B cell (primary cell): ENCODE data around the gene CD180. TPM values are rescaled to one million over a fixed set of nuclear protein-coding genes. Genes with fewer than 3 reads are reported as not detected.

Experiments
- ATAC-seq: fragments of 200-7000 bp; cut with Tn5 transposase; one replicate; pipeline ENCODE4 v1.10.0; 2021; ENCODE audit warnings: low read depth, mild to moderate bottlenecking, moderate number of reproducible peaks, moderate library complexity
- CTCF ChIA-PET: fragments of 350-600 bp; sonication (Branson Sonifier 250); formaldehyde crosslinking; loops from one replicate; lab custom pipeline; 2021; ENCODE audit warnings: antibody characterized with exemption, inconsistent platforms; lab: Charles Lee
- POLR2A ChIA-PET: fragments of 350-600 bp; sonication (Branson Sonifier 250); formaldehyde crosslinking; loops from one replicate; lab custom pipeline; 2021; ENCODE audit warnings: antibody characterized with exemption; lab: Charles Lee
- DNase-seq: peaks from one replicate; pipeline ENCODE4 v3.0.0; 2013
- H2AFZ ChIP-seq: 2 replicates; pipeline ENCODE4 v1.6.1; 2012; ENCODE audit warnings: mild to moderate bottlenecking, low read depth, low read length; ENCODE audit not compliant: insufficient read depth, poor library complexity, severe bottlenecking
- H3K27ac ChIP-seq, 2 donors: 1 replicate in 1 of 2; 2 replicates in 1 of 2; pipeline ENCODE4 v1.5.1; 2012 to 2013; ENCODE audit warnings: low read length in 2 of 2, mild to moderate bottlenecking in 2 of 2, moderate library complexity in 1 of 2
- H3K27me3 ChIP-seq, 4 experiments: fragments of 200-600 bp in 1 of 4; sonication (generic) in 1 of 4; replicated peaks in 1 of 4; 1 replicate in 2 of 4; 2 replicates in 2 of 4; pipeline versions ENCODE4 v1.6.1 to v1.7.0; 2013 to 2016; ENCODE audit warnings: low read length in 3 of 4, mild to moderate bottlenecking in 2 of 4, mixed read lengths in 1 of 4, moderate library complexity in 1 of 4; ENCODE audit not compliant: insufficient read depth in 4 of 4, control insufficient read depth in 3 of 4; ENCODE audit errors: control extremely low read depth in 1 of 4
- H3K36me3 ChIP-seq, 2 experiments: replicated peaks in 1 of 2; 1 replicate in 1 of 2; 2 replicates in 1 of 2; pipeline versions ENCODE4 v1.6.1 to v1.7.1; 2013; ENCODE audit warnings: low read length in 1 of 2; ENCODE audit not compliant: insufficient read depth in 2 of 2, control insufficient read depth in 1 of 2; ENCODE audit errors: control extremely low read depth in 1 of 2, extremely low read depth in 1 of 2
- H3K4me1 ChIP-seq, 2 donors: fragments of 200-600 bp in 1 of 2; sonication (generic) in 1 of 2; 1 replicate in 1 of 2; 2 replicates in 1 of 2; pipeline versions ENCODE4 v1.5.1 to v1.6.1; 2013 to 2017; ENCODE audit warnings: low read length in 2 of 2; ENCODE audit not compliant: control insufficient read depth in 2 of 2, insufficient read depth in 2 of 2
- H3K4me2 ChIP-seq: replicated peaks from 2 replicates; pipeline ENCODE3; 2012; ENCODE audit warnings: mild to moderate bottlenecking, low read depth, low read length; ENCODE audit not compliant: poor library complexity, severe bottlenecking
- H3K4me3 ChIP-seq, 5 experiments: fragments of 200-600 bp in 1 of 5; sonication (generic) in 1 of 5; 1 replicate in 3 of 5; 2 replicates in 2 of 5; pipeline versions ENCODE4 v1.5.1 to v1.7.0; 2011 to 2016; ENCODE audit warnings: low read length in 4 of 5, mild to moderate bottlenecking in 4 of 5, low read depth in 2 of 5, control low read depth in 1 of 5, moderate library complexity in 1 of 5; ENCODE audit not compliant: insufficient read depth in 1 of 5; ENCODE audit errors: control extremely low read depth in 1 of 5, extremely low read depth in 1 of 5
- H3K79me2 ChIP-seq: fragments of 200-600 bp; sonication (generic); one replicate; pipeline ENCODE4 v1.6.0; 2016; ENCODE audit warnings: low read length; ENCODE audit not compliant: control insufficient read depth, insufficient read depth
- H3K9ac ChIP-seq: fragments of 200-600 bp; sonication (generic); 2 replicates; pipeline ENCODE4 v1.6.1; 2017; ENCODE audit warnings: mild to moderate bottlenecking, low read length, moderate library complexity
- H3K9me3 ChIP-seq, 3 donors: one replicate each; pipeline versions ENCODE4 v1.6.1 to v1.7.1; 2013; ENCODE audit warnings: low read length in 2 of 3; ENCODE audit not compliant: control insufficient read depth in 2 of 3, insufficient read depth in 1 of 3; ENCODE audit errors: control extremely low read depth in 1 of 3
- H4K20me1 ChIP-seq: 2 replicates; pipeline ENCODE4 v1.6.0; 2012; ENCODE audit warnings: mild to moderate bottlenecking, low read length; ENCODE audit not compliant: insufficient read depth, control insufficient read depth, poor library complexity, severe bottlenecking
- H3K27ac Mint-ChIP-seq: one replicate; pipeline ENCODE4 v1.8.0; 2021; ENCODE audit warnings: mixed read lengths
- H3K27me3 Mint-ChIP-seq: one replicate; pipeline ENCODE4 v1.8.0; 2021; ENCODE audit warnings: mixed read lengths
- H3K4me1 Mint-ChIP-seq: one replicate; pipeline ENCODE4 v1.8.0; 2021; ENCODE audit warnings: mixed read lengths
- H3K4me3 Mint-ChIP-seq: one replicate; pipeline ENCODE4 v1.8.0; 2021; ENCODE audit warnings: mixed read lengths
- H3K9me3 Mint-ChIP-seq: one replicate; pipeline ENCODE4 v1.8.0; 2022; ENCODE audit warnings: mixed read lengths; ENCODE audit not compliant: insufficient read depth
- CTCF ChIP-seq: fragments of 200-600 bp; IDR thresholded peaks from one replicate; pipeline ENCODE4 v1.8.0; 2022; ENCODE audit warnings: antibody characterized with exemption, mild to moderate bottlenecking
- EZH2 ChIP-seq: IDR thresholded peaks from 2 replicates; pipeline ENCODE4 v1.6.1; 2012; ENCODE audit warnings: borderline replicate concordance, low read depth, mild to moderate bottlenecking, moderate library complexity, low read length; ENCODE audit not compliant: insufficient read depth, poor library complexity, severe bottlenecking
- WGBS: methylation state at CpG from one replicate; pipeline ENCODE4 v1.1.5; 2013; ENCODE audit warnings: missing lambda C conversion rate; ENCODE audit not compliant: insufficient coverage; 5-methylcytosine and 5-hydroxymethylcytosine counted together
- intact Hi-C: fragments of 100-400 bp; cut with micrococcal nuclease; formaldehyde crosslinking; loops from one replicate; pipeline ENCODE4 v1.10.0; 2022
- polyA plus RNA-seq: library from polyadenylated mRNA; depleted of rRNA; stranded (reverse); fragments of >200 nt; gene quantifications from 2 replicates; pipeline ENCODE4 v1.2.3, GENCODE V29; 2012
- total RNA-seq, 2 donors: library from RNA; stranded (reverse); fragments of 120-200 nt in 1 of 2; gene quantifications; 1 replicate in 1 of 2; 2 replicates in 1 of 2; pipeline versions ENCODE4 v1.2.3 to v1.2.4, GENCODE V29; 2013 to 2022

The CD180 gene
- total and polyA plus RNA-seq, 2 donors (not counting 1 experiment from before 2014, with no cell fraction given): 16.1 to 16.4 TPM

GRCh38 chr5:67200809-67201562 is 4.4 kb upstream of the CD180 start:
- peak overlapping the region; percentile 83 for H3K27ac Mint-ChIP-seq
- POLR2A ChIA-PET: interaction anchor here (0.6 to 1.2 kb wide), 3 partner anchors 12 to 1058 kb away, joined by 3 to 5 read pairs (median 3); no protein-coding TSS in a partner anchor
- Histone ChIP-seq H3K27me3 (no peaks in the 10 kb centered on the region), H3K27ac (peak overlapping the region; percentile 25 to 86), H4K20me1 (no peaks in the 10 kb centered on the region), H3K4me3 (no peak overlapping the region), H3K79me2 (peaks cover 78% of the 10 kb centered on the region), H3K9me3 (peaks cover 0 to 19% (median 7%) of the 10 kb centered on the region in 3 donors), H3K4me2 (peak overlapping the region; percentile 89), H3K4me1 (peaks cover 86 to 93% of the 10 kb centered on the region in 2 donors), H2AFZ (no peak overlapping the region), H3K36me3 (no peaks in the 10 kb centered on the region), H3K9ac (peak overlapping the region; percentile 25)
- ATAC-seq: peak; percentile 8
- no peak for TF ChIP-seq EZH2
- no peak for TF ChIP-seq CTCF
- no peaks in the 10 kb centered on the region for H3K27me3 Mint-ChIP-seq
- H3K9me3 Mint-ChIP-seq: peaks cover 3% of the 10 kb centered on the region
- intact Hi-C loops: no loop called here
- peak overlapping the region; percentile 62 for H3K4me3 Mint-ChIP-seq
- WGBS: no CpG with 5 or more reads among the region's 2 CpGs
- peak; percentile 46 for DNase-seq
- CTCF ChIA-PET: interaction anchor here (0.6 to 13.8 kb wide), 7 partner anchors 8 to 44 kb away, joined by 3 to 582 read pairs (median 4); no protein-coding TSS in a partner anchor
- H3K4me1 Mint-ChIP-seq: peaks cover 95% of the 10 kb centered on the region

- Histone ChIP-seq H3K27ac (peak overlapping the region; percentile 31 to 98), H3K4me2 (peak overlapping the region; percentile 89), H2AFZ (no peak overlapping the region), H3K9me3 (peaks cover 0 to 19% (median 7%) of the 10 kb centered on the region in 3 donors), H4K20me1 (no peaks in the 10 kb centered on the region), H3K79me2 (peaks cover 90% of the 10 kb centered on the region), H3K36me3 (no peaks in the 10 kb centered on the region), H3K27me3 (no peaks in the 10 kb centered on the region), H3K4me3 (peak overlapping the region in 1 of 5 experiments; percentile 20), H3K9ac (peak overlapping the region; percentile 27), H3K4me1 (peaks cover 75 to 81% of the 10 kb centered on the region in 2 donors)
- Mint-ChIP-seq H3K4me1 (peaks cover 94% of the 10 kb centered on the region), H3K27me3 (no peaks in the 10 kb centered on the region), H3K9me3 (peaks cover 3% of the 10 kb centered on the region), H3K27ac (peak overlapping the region; percentile 97), H3K4me3 (peak overlapping the region; percentile 64)
- intact Hi-C loops: loop anchor here (10.0 kb wide), 2 partner anchors 1015 to 1235 kb away; partner anchors contain the start of gene PIK3R1
- ATAC-seq (no peak), DNase-seq (peak; percentile 30)
- ChIA-PET POLR2A (interaction anchor here (0.9 to 1.2 kb wide), 2 partner anchors 11 to 43 kb away, joined by 3 read pairs; no protein-coding TSS in a partner anchor), CTCF (interaction anchor here (1.0 to 13.8 kb wide), 6 partner anchors 7 to 37 kb away, joined by 3 to 582 read pairs (median 4); no protein-coding TSS in a partner anchor)
- TF ChIP-seq CTCF (no peak), EZH2 (no peak)
Measured at GRCh38 chr5:67199859-67200258, 3.3 kb upstream of the CD180 start.
